T-helper 1 cell treated with Interleukin-12 subunit alpha and Interleukin-12 subunit beta and Interleukin-4 antibody, amounts not matched to agents 30 μg/mL and 1 μg/mL, for 36 hours (primary cell): ENCODE data around the gene TEX52.

ENCODE experiments used
- H3K27ac Mint-ChIP-seq: one replicate; pipeline ENCODE4 v1.8.0; 2021; ENCODE audit warnings: mild to moderate bottlenecking, mixed read lengths
- H3K27me3 Mint-ChIP-seq: one replicate; pipeline ENCODE4 v1.8.0; 2021; ENCODE audit warnings: low read depth, mixed read lengths
- H3K36me3 Mint-ChIP-seq: one replicate; pipeline ENCODE4 v1.8.0; 2021; ENCODE audit warnings: low read depth, mixed read lengths
- H3K4me1 Mint-ChIP-seq: one replicate; pipeline ENCODE4 v1.8.0; 2021; ENCODE audit warnings: low read depth, mixed read lengths
- H3K4me3 Mint-ChIP-seq: one replicate; pipeline ENCODE4 v1.8.0; 2021; ENCODE audit warnings: mild to moderate bottlenecking, moderate library complexity, mixed read lengths
- H3K9me3 Mint-ChIP-seq: one replicate; pipeline ENCODE4 v1.8.0; 2021; ENCODE audit warnings: mixed read lengths

The TEX52 gene

GRCh38 chr12:2854669-2855453, 2.0 kb downstream of the TEX52 start:
- Mint-ChIP-seq H3K4me1 (peaks cover 3% of the 10 kb centered on the region), H3K36me3 (peaks cover 8% of the 10 kb centered on the region), H3K27me3 (no peaks in the 10 kb centered on the region), H3K9me3 (no peaks in the 10 kb centered on the region), H3K27ac (no peak overlapping the region), H3K4me3 (no peak overlapping the region)

- Mint-ChIP-seq H3K9me3 (no peaks in the 10 kb centered on the region), H3K4me1 (peaks cover 3% of the 10 kb centered on the region), H3K4me3 (no peak overlapping the region), H3K27ac (no peak overlapping the region), H3K27me3 (no peaks in the 10 kb centered on the region), H3K36me3 (peaks cover 3% of the 10 kb centered on the region)
Observed at GRCh38 chr12:2853626-2854025, 3.2 kb downstream of the TEX52 start.

- H3K4me3 Mint-ChIP-seq: no peak overlapping the region
- no peaks in the 10 kb centered on the region for H3K9me3 Mint-ChIP-seq
- peaks cover 3% of the 10 kb centered on the region for H3K4me1 Mint-ChIP-seq
- no peak overlapping the region for H3K27ac Mint-ChIP-seq
- H3K27me3 Mint-ChIP-seq: no peaks in the 10 kb centered on the region
- H3K36me3 Mint-ChIP-seq: peaks cover 3% of the 10 kb centered on the region
Observed at GRCh38 chr12:2851931-2852330, 4.9 kb downstream of the TEX52 start.

GRCh38 chr12:2845280-2845679, 11.6 kb downstream of the TEX52 start:
- Mint-ChIP-seq H3K9me3 (no peaks in the 10 kb centered on the region), H3K27ac (no peak overlapping the region), H3K4me1 (no peaks in the 10 kb centered on the region), H3K4me3 (no peak overlapping the region), H3K36me3 (peaks cover 2% of the 10 kb centered on the region), H3K27me3 (no peaks in the 10 kb centered on the region)

GRCh38 chr12:2844786-2845185, 12.1 kb downstream of the TEX52 start:
- Mint-ChIP-seq H3K4me3 (no peak overlapping the region), H3K4me1 (no peaks in the 10 kb centered on the region), H3K27me3 (no peaks in the 10 kb centered on the region), H3K9me3 (no peaks in the 10 kb centered on the region), H3K36me3 (peaks cover 3% of the 10 kb centered on the region), H3K27ac (no peak overlapping the region)

GRCh38 chr12:2842948-2843347, 13.9 kb downstream of the TEX52 start:
- no peaks in the 10 kb centered on the region for H3K27me3 Mint-ChIP-seq
- no peak overlapping the region for H3K4me3 Mint-ChIP-seq
- no peak overlapping the region for H3K27ac Mint-ChIP-seq
- H3K36me3 Mint-ChIP-seq: peaks cover 4% of the 10 kb centered on the region
- no peaks in the 10 kb centered on the region for H3K4me1 Mint-ChIP-seq
- no peaks in the 10 kb centered on the region for H3K9me3 Mint-ChIP-seq

GRCh38 chr12:2841056-2841650, 15.7 kb downstream of the TEX52 start:
- Mint-ChIP-seq H3K27me3 (no peaks in the 10 kb centered on the region), H3K36me3 (peaks cover 4% of the 10 kb centered on the region), H3K4me1 (no peaks in the 10 kb centered on the region), H3K27ac (no peak overlapping the region), H3K4me3 (no peak overlapping the region), H3K9me3 (no peaks in the 10 kb centered on the region)

GRCh38 chr12:2836574-2836973, 20.3 kb downstream of the TEX52 start:
- H3K9me3 Mint-ChIP-seq: no peaks in the 10 kb centered on the region

GRCh38 chr12:2835691-2836403, 21.0 kb downstream of the TEX52 start:
- no peaks in the 10 kb centered on the region for H3K27me3 Mint-ChIP-seq
- peaks cover 6% of the 10 kb centered on the region for H3K36me3 Mint-ChIP-seq
- H3K9me3 Mint-ChIP-seq: no peaks in the 10 kb centered on the region
- no peaks in the 10 kb centered on the region for H3K4me1 Mint-ChIP-seq
- no peak overlapping the region for H3K27ac Mint-ChIP-seq
- H3K4me3 Mint-ChIP-seq: no peak overlapping the region

More at GRCh38 chr12:2836574-2836973, 20.3 kb downstream of the TEX52 start:
- H3K4me3 Mint-ChIP-seq: no peak overlapping the region
- H3K27me3 Mint-ChIP-seq: no peaks in the 10 kb centered on the region
- peaks cover 6% of the 10 kb centered on the region for H3K36me3 Mint-ChIP-seq
- no peak overlapping the region for H3K27ac Mint-ChIP-seq
- H3K4me1 Mint-ChIP-seq: no peaks in the 10 kb centered on the region

- Mint-ChIP-seq H3K9me3 (no peaks in the 10 kb centered on the region), H3K27ac (no peak within 1 kb of the TSS), H3K4me3 (no peak within 1 kb of the TSS), H3K36me3 (peaks cover 8% of the 10 kb centered on the region), H3K4me1 (no peaks in the 10 kb centered on the region), H3K27me3 (no peaks in the 10 kb centered on the region)
Observed at GRCh38 chr12:2834581-2835491, 22.0 kb downstream of the TEX52 start, which contains the start of gene NRIP2. TSS of gene NRIP2 (minus strand) at chr12:2835035. CDS start at chr12:2834983, 52 bp downstream.

- H3K36me3 Mint-ChIP-seq: peaks cover 7% of the 10 kb centered on the region
- H3K4me3 Mint-ChIP-seq: no peak overlapping the region
- no peaks in the 10 kb centered on the region for H3K27me3 Mint-ChIP-seq
- H3K27ac Mint-ChIP-seq: no peak overlapping the region
- no peaks in the 10 kb centered on the region for H3K4me1 Mint-ChIP-seq
- H3K9me3 Mint-ChIP-seq: no peaks in the 10 kb centered on the region
Observed at GRCh38 chr12:2833810-2834209, 23.0 kb downstream of the TEX52 start.

GRCh38 chr12:2833327-2833726, 23.5 kb downstream of the TEX52 start:
- no peaks in the 10 kb centered on the region for H3K4me1 Mint-ChIP-seq
- no peak overlapping the region for H3K27ac Mint-ChIP-seq
- H3K27me3 Mint-ChIP-seq: no peaks in the 10 kb centered on the region
- H3K9me3 Mint-ChIP-seq: no peaks in the 10 kb centered on the region
- no peak overlapping the region for H3K4me3 Mint-ChIP-seq
- H3K36me3 Mint-ChIP-seq: peaks cover 7% of the 10 kb centered on the region

- Mint-ChIP-seq H3K36me3 (peaks cover 11% of the 10 kb centered on the region), H3K4me1 (no peaks in the 10 kb centered on the region), H3K27ac (no peak overlapping the region), H3K27me3 (no peaks in the 10 kb centered on the region), H3K9me3 (no peaks in the 10 kb centered on the region), H3K4me3 (no peak overlapping the region)
Observed at GRCh38 chr12:2832550-2833127, 24.2 kb downstream of the TEX52 start.

GRCh38 chr12:2829275-2829674, 27.6 kb downstream of the TEX52 start:
- H3K4me3 Mint-ChIP-seq: no peak overlapping the region
- H3K36me3 Mint-ChIP-seq: peaks cover 23% of the 10 kb centered on the region
- peak overlapping the region; percentile 27 for H3K27ac Mint-ChIP-seq
- H3K9me3 Mint-ChIP-seq: no peaks in the 10 kb centered on the region
- H3K27me3 Mint-ChIP-seq: no peaks in the 10 kb centered on the region
- H3K4me1 Mint-ChIP-seq: no peaks in the 10 kb centered on the region
